Smooth muscle cell (in vitro differentiated cells): Measurements from ENCODE around the gene RAMP1. TPM values are rescaled to one million over a fixed set of nuclear protein-coding genes. Genes with fewer than 3 reads are reported as not detected.

Experiments
- DNase-seq: peaks from one replicate; lab custom pipeline; 2025; ENCODE audit not compliant: unreplicated experiment; lab: John Stamatoyannopoulos, UW
- H2AFZ ChIP-seq: fragments of 200-600 bp; sonication (generic); 2 replicates; pipeline ENCODE4 v1.6.0; 2016; ENCODE audit warnings: antibody characterized with exemption, low read depth, mild to moderate bottlenecking
- H3F3A ChIP-seq: fragments of 200-600 bp; sonication (generic); 2 replicates; pipeline ENCODE4 v1.6.0; 2017; ENCODE audit warnings: antibody characterized with exemption, low read depth
- H3K27ac ChIP-seq: fragments of 200-600 bp; sonication (generic); 2 replicates; pipeline ENCODE4 v1.5.1; 2016; ENCODE audit warnings: low read depth, mild to moderate bottlenecking
- H3K27me3 ChIP-seq: fragments of 200-600 bp; sonication (generic); 2 replicates; pipeline ENCODE4 v1.6.1; 2016; ENCODE audit warnings: low read depth, mild to moderate bottlenecking
- H3K36me3 ChIP-seq: fragments of 200-600 bp; sonication (generic); 2 replicates; pipeline ENCODE4 v1.5.1; 2016; ENCODE audit warnings: low read depth
- H3K4me1 ChIP-seq: fragments of 200-600 bp; sonication (generic); 2 replicates; pipeline ENCODE4 v1.5.1; 2016; ENCODE audit warnings: low read depth
- H3K4me2 ChIP-seq: fragments of 200-600 bp; sonication (generic); 2 replicates; pipeline ENCODE4 v1.6.0; 2016; ENCODE audit warnings: mild to moderate bottlenecking
- H3K4me3 ChIP-seq: fragments of 200-600 bp; sonication (generic); 2 replicates; pipeline ENCODE4 v1.5.1; 2016; ENCODE audit warnings: mild to moderate bottlenecking
- H3K79me2 ChIP-seq: fragments of 200-600 bp; sonication (generic); 2 replicates; pipeline ENCODE4 v1.6.0; 2016; ENCODE audit warnings: low read depth, mild to moderate bottlenecking
- H3K9ac ChIP-seq: fragments of 200-600 bp; sonication (generic); 2 replicates; pipeline ENCODE4 v1.6.0; 2016; ENCODE audit warnings: low read depth
- H3K9me3 ChIP-seq: fragments of 200-600 bp; sonication (generic); replicated peaks from 2 replicates; pipeline ENCODE4 v1.5.1; 2016; ENCODE audit warnings: low read depth
- H4K20me1 ChIP-seq: fragments of 200-600 bp; sonication (generic); 2 replicates; pipeline ENCODE4 v1.6.0; 2016; ENCODE audit warnings: low read depth
- CTCF ChIP-seq: fragments of 200-600 bp; sonication (generic); IDR thresholded peaks from 2 replicates; pipeline ENCODE4 v1.5.1; 2017; ENCODE audit warnings: borderline replicate concordance, mild to moderate bottlenecking, antibody characterized with exemption; ENCODE audit not compliant: insufficient read depth, poor library complexity, severe bottlenecking
- WGBS: methylation state at CpG from one replicate; pipeline ENCODE4 v1.1.7; 2016; ENCODE audit warnings: low lambda C conversion rate; 5-methylcytosine and 5-hydroxymethylcytosine counted together
- polyA plus RNA-seq: library from polyadenylated mRNA; unstranded; fragments of >200 nt; fragmentation: Nextera tagmentation; extraction: Ambion mirVana; gene quantifications from 2 replicates; pipeline ENCODE4 v1.2.1, GENCODE V29; 2016
- total RNA-seq: library from RNA; depleted of rRNA; stranded (reverse); fragments of >200 nt; gene quantifications from 2 replicates; pipeline ENCODE4 v1.2.3, GENCODE V29; 2014

RAMP1 gene
- total and polyA plus RNA-seq, 2 experiments from 2014 or later = 24.0 to 70.8 TPM

GRCh38 chr2:237876061-237876526 lies 16.7 kb downstream of the RAMP1 start:
- Histone ChIP-seq H3K4me1 (peaks cover 7% of the 10 kb centered on the region), H4K20me1 (no peaks in the 10 kb centered on the region), H3K9ac (no peak overlapping the region), H3K27me3 (no peaks in the 10 kb centered on the region), H3F3A (no peaks in the 10 kb centered on the region), H2AFZ (no peak overlapping the region), H3K27ac (no peak overlapping the region), H3K36me3 (no peaks in the 10 kb centered on the region), H3K4me2 (no peak overlapping the region), H3K4me3 (no peak overlapping the region), H3K9me3 (no peaks in the 10 kb centered on the region), H3K79me2 (no peaks in the 10 kb centered on the region)
- TF ChIP-seq CTCF = no peak
- DNase-seq = no peak
- 90% methylated on average over 13 of the region's 14 CpGs for WGBS

GRCh38 chr2:237876532-237876931 lies 17.1 kb downstream of the RAMP1 start:
- no peaks in the 10 kb centered on the region for H4K20me1 ChIP-seq
- no peak for DNase-seq
- no peaks in the 10 kb centered on the region for H3K36me3 ChIP-seq
- WGBS = 83% methylated on average over 8 of the region's 12 CpGs
- H3K9me3 ChIP-seq = no peaks in the 10 kb centered on the region
- H3K4me2 ChIP-seq = no peak overlapping the region
- H3K4me3 ChIP-seq = no peak overlapping the region
- no peaks in the 10 kb centered on the region for H3F3A ChIP-seq
- no peak for TF ChIP-seq CTCF
- no peaks in the 10 kb centered on the region for H3K27me3 ChIP-seq
- H2AFZ ChIP-seq = no peak overlapping the region
- no peak overlapping the region for H3K27ac ChIP-seq
- H3K9ac ChIP-seq = no peak overlapping the region
- H3K4me1 ChIP-seq = peaks cover 7% of the 10 kb centered on the region
- H3K79me2 ChIP-seq = no peaks in the 10 kb centered on the region

- Histone ChIP-seq H3K4me3 (no peak overlapping the region), H3K4me1 (peaks cover 7% of the 10 kb centered on the region), H2AFZ (no peak overlapping the region), H3K36me3 (no peaks in the 10 kb centered on the region), H3K79me2 (no peaks in the 10 kb centered on the region), H3K9ac (no peak overlapping the region), H3K27me3 (no peaks in the 10 kb centered on the region), H3F3A (no peaks in the 10 kb centered on the region), H3K27ac (no peak overlapping the region), H3K4me2 (no peak overlapping the region), H4K20me1 (no peaks in the 10 kb centered on the region), H3K9me3 (no peaks in the 10 kb centered on the region)
- WGBS = 95% methylated on average over 23 of the region's 23 CpGs
- no peak for DNase-seq
- TF ChIP-seq CTCF = no peak
Observed at GRCh38 chr2:237876951-237877491, 17.6 kb downstream of the RAMP1 start.

- Histone ChIP-seq H3F3A (no peaks in the 10 kb centered on the region), H3K36me3 (no peaks in the 10 kb centered on the region), H3K79me2 (no peaks in the 10 kb centered on the region), H3K9me3 (no peaks in the 10 kb centered on the region), H3K4me1 (peaks cover 7% of the 10 kb centered on the region), H3K4me3 (no peak overlapping the region), H4K20me1 (no peaks in the 10 kb centered on the region), H3K27ac (no peak overlapping the region), H3K27me3 (no peaks in the 10 kb centered on the region), H3K4me2 (no peak overlapping the region), H3K9ac (no peak overlapping the region), H2AFZ (no peak overlapping the region)
- TF ChIP-seq CTCF = no peak
- DNase-seq = no peak
- WGBS = 94% methylated on average over 23 of the region's 25 CpGs
Observed at GRCh38 chr2:237877576-237878307, 18.3 kb downstream of the RAMP1 start.
